Esophagus muscularis mucosa (tissue), 3 donors: ENCODE measurements around the gene EVPL.

ENCODE experiments used
- CTCF ChIP-seq, 3 experiments: fragments of 200-600 bp in 2 of 3; fragments of 450-650 bp in 1 of 3; sonication (generic) in 2 of 3; IDR thresholded peaks; one replicate each; pipeline ENCODE4 v1.5.1; 2017 to 2019; ENCODE audit warnings: antibody characterized with exemption in 3 of 3, mild to moderate bottlenecking in 2 of 3, moderate library complexity in 1 of 3
- EP300 ChIP-seq: sonication (generic); formaldehyde crosslinking; IDR thresholded peaks from one replicate; pipeline ENCODE4 v1.6.1; 2017; ENCODE audit warnings: antibody characterized with exemption

GRCh38 chr17:76022973-76023899 lies 3.9 kb downstream of the EVPL start:
- TF ChIP-seq CTCF (IDR thresholded peaks at IDR 0.05) (no peak), EP300 (no peak)
